Trophoblast cell (in vitro differentiated cells and primary cell): ENCODE measurements around the gene ARL8A.

Experiments used
- DNase-seq, 2 donors: peaks; one replicate each; pipeline ENCODE4 v3.0.0-alpha.2; 2016
- H2AFZ ChIP-seq: 2 replicates; pipeline ENCODE4 v1.6.1; 2013; ENCODE audit warnings: low read length, moderate library complexity, mild to moderate bottlenecking; ENCODE audit not compliant: insufficient read depth, poor library complexity
- H2AK5ac ChIP-seq: 2 replicates; pipeline ENCODE4 v1.6.1; 2013; ENCODE audit warnings: mild to moderate bottlenecking, low read length
- H2BK120ac ChIP-seq: 2 replicates; pipeline ENCODE4 v1.6.1; 2013; ENCODE audit warnings: low read length, mild to moderate bottlenecking, moderate library complexity; ENCODE audit not compliant: insufficient read depth, poor library complexity
- H2BK12ac ChIP-seq: 2 replicates; pipeline ENCODE4 v1.6.1; 2013; ENCODE audit warnings: mild to moderate bottlenecking, low read length, moderate library complexity
- H2BK5ac ChIP-seq: 2 replicates; pipeline ENCODE4 v1.6.1; 2013; ENCODE audit warnings: low read length, low read depth, moderate library complexity, mild to moderate bottlenecking; ENCODE audit not compliant: poor library complexity
- H3K14ac ChIP-seq: 2 replicates; pipeline ENCODE4 v1.6.1; 2013; ENCODE audit warnings: mild to moderate bottlenecking, low read length
- H3K18ac ChIP-seq: 2 replicates; pipeline ENCODE4 v1.6.1; 2013; ENCODE audit warnings: mild to moderate bottlenecking, low read length
- H3K23ac ChIP-seq: 2 replicates; pipeline ENCODE4 v1.6.1; 2013; ENCODE audit warnings: low read length
- H3K27ac ChIP-seq: 2 replicates; pipeline ENCODE4 v1.5.1; 2013; ENCODE audit warnings: low read depth, mild to moderate bottlenecking, inconsistent platforms, low read length, moderate library complexity
- H3K27me3 ChIP-seq: 2 replicates; pipeline ENCODE4 v1.6.1; 2013; ENCODE audit warnings: inconsistent platforms, mild to moderate bottlenecking, low read length, moderate library complexity; ENCODE audit not compliant: insufficient read depth
- H3K36me3 ChIP-seq, 2 experiments: 1 replicate in 1 of 2; 2 replicates in 1 of 2; pipeline ENCODE4 v1.6.1; 2013; ENCODE audit warnings: low read length in 2 of 2, mild to moderate bottlenecking in 2 of 2, moderate library complexity in 1 of 2; ENCODE audit not compliant: insufficient read depth in 2 of 2, control insufficient read depth in 1 of 2
- H3K4ac ChIP-seq: 2 replicates; pipeline ENCODE4 v1.6.1; 2013; ENCODE audit warnings: low read depth, mild to moderate bottlenecking, low read length, moderate library complexity
- H3K4me1 ChIP-seq, 2 experiments: 1 replicate in 1 of 2; 2 replicates in 1 of 2; pipeline ENCODE4 v1.6.1; 2013; ENCODE audit warnings: low read length in 2 of 2, mild to moderate bottlenecking in 2 of 2, moderate library complexity in 1 of 2; ENCODE audit not compliant: insufficient read depth in 2 of 2, control insufficient read depth in 1 of 2
- H3K4me2 ChIP-seq: 2 replicates; pipeline ENCODE4 v1.6.1; 2013; ENCODE audit warnings: inconsistent platforms, mild to moderate bottlenecking, low read length, moderate library complexity
- H3K4me3 ChIP-seq: 2 replicates; pipeline ENCODE4 v1.5.1; 2013; ENCODE audit warnings: mild to moderate bottlenecking, low read depth, low read length, inconsistent platforms
- H3K79me1 ChIP-seq: one replicate; pipeline ENCODE4 v1.6.1; 2013; ENCODE audit warnings: low read length
- H3K79me2 ChIP-seq: 2 replicates; pipeline ENCODE4 v1.6.1; 2013; ENCODE audit warnings: low read length, mild to moderate bottlenecking; ENCODE audit not compliant: control insufficient read depth, insufficient read depth, poor library complexity
- H3K9ac ChIP-seq: 2 replicates; pipeline ENCODE4 v1.6.1; 2013; ENCODE audit warnings: mild to moderate bottlenecking, low read length
- H3K9me3 ChIP-seq: 2 replicates; pipeline ENCODE4 v1.6.1; 2013; ENCODE audit warnings: low read depth, mild to moderate bottlenecking, control low read depth, inconsistent platforms, low read length; ENCODE audit not compliant: insufficient read depth
- H4K12ac ChIP-seq: 2 replicates; pipeline ENCODE4 v1.6.1; 2013; ENCODE audit warnings: low read depth, mild to moderate bottlenecking, low read length, moderate library complexity
- H4K8ac ChIP-seq: 2 replicates; pipeline ENCODE4 v1.6.1; 2013; ENCODE audit warnings: low read depth, mild to moderate bottlenecking, low read length, moderate library complexity
- H4K91ac ChIP-seq: one replicate; pipeline ENCODE4 v1.6.1; 2013; ENCODE audit warnings: low read depth, mild to moderate bottlenecking, low read length, moderate library complexity
- WGBS: extraction: QIAGEN DNeasy Blood & Tissue Kit; methylation state at CpG from one replicate; pipeline ENCODE4 v1.1.7; 2013; ENCODE audit warnings: missing lambda C conversion rate; ENCODE audit not compliant: insufficient read length, insufficient coverage; ENCODE audit errors: extremely low coverage; 5-methylcytosine and 5-hydroxymethylcytosine counted together

The ARL8A gene

GRCh38 chr1:202187041-202187671 is 42.6 kb upstream of the ARL8A start:
- Histone ChIP-seq H3K9me3 (no peaks in the 10 kb centered on the region), H3K4ac (no peak overlapping the region), H3K4me3 (no peak overlapping the region), H3K4me2 (no peak overlapping the region), H3K4me1 (peaks cover 0 to 3% of the 10 kb centered on the region in 2 experiments), H3K18ac (no peak overlapping the region), H2BK12ac (no peak overlapping the region), H3K36me3 (no peaks in the 10 kb centered on the region), H2AK5ac (no peak overlapping the region), H3K27me3 (no peaks in the 10 kb centered on the region), H2BK120ac (no peak overlapping the region), H3K27ac (no peak overlapping the region), H2AFZ (no peak overlapping the region), H4K8ac (no peak overlapping the region), H3K9ac (no peak overlapping the region), H4K12ac (no peak overlapping the region), H3K79me2 (no peaks in the 10 kb centered on the region), H3K14ac (no peak overlapping the region), H2BK5ac (no peak overlapping the region), H3K79me1 (no peaks in the 10 kb centered on the region), H3K23ac (no peak overlapping the region), H4K91ac (no peak overlapping the region)
- DNase-seq: no peak
- WGBS: no CpG with 5 or more reads among the region's 8 CpGs

- no peaks in the 10 kb centered on the region for H3K27me3 ChIP-seq
- no peak overlapping the region for H3K4me2 ChIP-seq
- no peak overlapping the region for H3K23ac ChIP-seq
- no peak for DNase-seq
- H2BK120ac ChIP-seq: no peak overlapping the region
- no peaks in the 10 kb centered on the region for H3K79me2 ChIP-seq
- no peak overlapping the region for H2BK5ac ChIP-seq
- no peak overlapping the region for H2AK5ac ChIP-seq
- H2BK12ac ChIP-seq: no peak overlapping the region
- no peak overlapping the region for H4K12ac ChIP-seq
- no peaks in the 10 kb centered on the region for H3K36me3 ChIP-seq
- no peak overlapping the region for H3K27ac ChIP-seq
- H3K14ac ChIP-seq: no peak overlapping the region
- H3K18ac ChIP-seq: no peak overlapping the region
- WGBS: no CpG with 5 or more reads among the region's 7 CpGs
- no peaks in the 10 kb centered on the region for H3K79me1 ChIP-seq
- H4K91ac ChIP-seq: no peak overlapping the region
- H2AFZ ChIP-seq: no peak overlapping the region
- no peaks in the 10 kb centered on the region for H3K9me3 ChIP-seq
- no peak overlapping the region for H3K4ac ChIP-seq
- no peak overlapping the region for H3K4me3 ChIP-seq
- peaks cover 0 to 3% of the 10 kb centered on the region in 2 experiments for H3K4me1 ChIP-seq
- no peak overlapping the region for H4K8ac ChIP-seq
- H3K9ac ChIP-seq: no peak overlapping the region
These were observed 41.8 kb upstream of the ARL8A start for GRCh38 chr1:202186327-202186726.

- Histone ChIP-seq H3K23ac (no peak overlapping the region), H2BK12ac (no peak overlapping the region), H2AFZ (no peak overlapping the region), H3K4ac (no peak overlapping the region), H4K12ac (no peak overlapping the region), H2BK120ac (no peak overlapping the region), H4K91ac (no peak overlapping the region), H3K9ac (no peak overlapping the region), H3K79me2 (no peaks in the 10 kb centered on the region), H2BK5ac (no peak overlapping the region), H3K4me2 (no peak overlapping the region), H3K4me1 (peaks cover 0 to 3% of the 10 kb centered on the region in 2 experiments), H3K27me3 (no peaks in the 10 kb centered on the region), H4K8ac (no peak overlapping the region), H3K9me3 (no peaks in the 10 kb centered on the region), H3K4me3 (no peak overlapping the region), H3K36me3 (no peaks in the 10 kb centered on the region), H3K18ac (no peak overlapping the region), H3K14ac (no peak overlapping the region), H3K27ac (no peak overlapping the region), H2AK5ac (no peak overlapping the region), H3K79me1 (no peaks in the 10 kb centered on the region)
- peak; percentile 85 to 96 for DNase-seq
- no CpG with 5 or more reads among the region's 19 CpGs for WGBS
These were observed 40.4 kb upstream of the ARL8A start for GRCh38 chr1:202184750-202185460.

DNA sequence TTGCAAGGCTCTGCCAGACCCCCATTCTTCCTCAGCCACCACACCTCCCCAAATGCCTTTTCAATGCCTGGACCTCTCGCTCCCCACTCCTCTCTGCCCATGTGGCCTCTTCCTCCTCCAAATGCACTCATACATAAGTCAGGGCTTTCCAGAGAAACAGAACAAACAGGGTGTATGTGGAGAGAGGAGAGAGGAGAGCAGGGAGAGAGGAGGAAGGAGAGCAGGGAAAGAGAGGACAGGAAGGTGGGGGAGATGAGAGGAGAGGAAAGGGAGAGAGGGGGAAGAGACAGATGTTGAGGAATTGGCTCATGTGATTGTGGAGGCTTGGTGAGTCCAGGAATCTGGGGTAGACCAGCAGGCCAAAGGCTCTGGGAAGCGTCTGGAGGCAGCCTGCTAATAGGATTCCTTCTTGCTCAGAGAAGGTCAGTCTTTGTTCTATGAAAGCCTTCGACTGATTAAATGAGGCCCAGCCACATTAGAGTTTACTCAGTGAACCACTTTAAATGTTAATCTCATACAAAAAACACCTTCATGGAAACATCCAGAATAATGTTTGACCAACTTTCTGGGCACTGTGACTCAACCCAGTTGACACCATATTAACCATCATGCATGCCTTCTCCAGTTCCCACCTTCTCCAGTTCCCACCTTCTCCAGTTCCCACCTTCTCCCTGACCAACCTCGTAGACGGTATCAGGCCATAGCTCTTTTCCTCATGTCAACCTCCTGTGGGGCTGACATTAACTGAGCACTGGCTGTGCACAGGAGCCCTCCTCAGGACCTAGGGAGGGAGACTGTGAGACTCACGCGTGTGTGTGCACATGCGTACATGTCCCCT is 37.7 kb upstream of the ARL8A start:
- WGBS: no CpG with 5 or more reads among the region's 8 CpGs
- Histone ChIP-seq H2AFZ (no peak overlapping the region), H4K91ac (no peak overlapping the region), H4K12ac (no peak overlapping the region), H3K9me3 (peaks cover 3% of the 10 kb centered on the region), H2BK5ac (no peak overlapping the region), H3K79me1 (no peaks in the 10 kb centered on the region), H4K8ac (no peak overlapping the region), H2BK12ac (no peak overlapping the region), H3K23ac (no peak overlapping the region), H3K4ac (no peak overlapping the region), H3K9ac (no peak overlapping the region), H3K4me2 (no peak overlapping the region), H2AK5ac (no peak overlapping the region), H3K36me3 (no peaks in the 10 kb centered on the region), H3K27ac (no peak overlapping the region), H3K27me3 (no peaks in the 10 kb centered on the region), H3K18ac (no peak overlapping the region), H3K4me1 (peaks cover 0 to 3% of the 10 kb centered on the region in 2 experiments), H2BK120ac (no peak overlapping the region), H3K14ac (no peak overlapping the region), H3K4me3 (no peak overlapping the region), H3K79me2 (no peaks in the 10 kb centered on the region)
- DNase-seq: no peak
